ENCODE data around the gene CNOT8.

DNA sequence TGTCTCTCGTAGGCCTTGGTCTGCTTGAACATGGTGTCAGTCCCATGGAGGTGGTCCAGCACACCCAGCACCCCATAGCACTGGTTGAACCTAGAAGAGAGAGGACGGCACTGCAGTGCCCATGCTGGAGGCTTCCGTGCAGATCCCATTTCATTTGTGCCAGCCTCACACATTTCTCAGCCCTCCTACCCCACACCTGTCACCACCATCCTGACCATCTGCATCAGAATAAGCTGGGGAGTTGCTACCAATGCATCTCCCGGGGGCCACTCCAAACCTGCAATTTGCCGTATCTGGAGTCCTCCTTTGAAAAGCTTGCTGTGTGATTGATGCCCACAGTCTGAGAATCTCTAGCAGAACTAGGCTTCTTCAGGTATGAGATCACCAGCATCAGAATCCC is 38.0 kb upstream of the CNOT8 start:
- TF ChIP-seq, protein P1, sequence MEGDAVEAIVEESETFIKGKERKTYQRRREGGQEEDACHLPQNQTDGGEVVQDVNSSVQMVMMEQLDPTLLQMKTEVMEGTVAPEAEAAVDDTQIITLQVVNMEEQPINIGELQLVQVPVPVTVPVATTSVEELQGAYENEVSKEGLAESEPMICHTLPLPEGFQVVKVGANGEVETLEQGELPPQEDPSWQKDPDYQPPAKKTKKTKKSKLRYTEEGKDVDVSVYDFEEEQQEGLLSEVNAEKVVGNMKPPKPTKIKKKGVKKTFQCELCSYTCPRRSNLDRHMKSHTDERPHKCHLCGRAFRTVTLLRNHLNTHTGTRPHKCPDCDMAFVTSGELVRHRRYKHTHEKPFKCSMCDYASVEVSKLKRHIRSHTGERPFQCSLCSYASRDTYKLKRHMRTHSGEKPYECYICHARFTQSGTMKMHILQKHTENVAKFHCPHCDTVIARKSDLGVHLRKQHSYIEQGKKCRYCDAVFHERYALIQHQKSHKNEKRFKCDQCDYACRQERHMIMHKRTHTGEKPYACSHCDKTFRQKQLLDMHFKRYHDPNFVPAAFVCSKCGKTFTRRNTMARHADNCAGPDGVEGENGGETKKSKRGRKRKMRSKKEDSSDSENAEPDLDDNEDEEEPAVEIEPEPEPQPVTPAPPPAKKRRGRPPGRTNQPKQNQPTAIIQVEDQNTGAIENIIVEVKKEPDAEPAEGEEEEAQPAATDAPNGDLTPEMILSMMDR (conservative IDR thresholded peaks at IDR 0.05; ENCODE audit: low read length) = no peak
- no peak for TF ChIP-seq EZH2phosphoT487 (IDR thresholded peaks at IDR 0.05; ENCODE audit: borderline replicate concordance, low read depth, low read length)

Measured in OCI-LY7 (cell line).